Muscle layer of colon (tissue), 2 donors: ENCODE results near the gene SKOR1.

ENCODE experiments used
- H3K27ac ChIP-seq: one replicate; pipeline ENCODE4 v1.7.0; 2013; ENCODE audit warnings: low read depth, mild to moderate bottlenecking, low read length, moderate library complexity
- H3K27me3 ChIP-seq, 2 donors: one replicate each; pipeline ENCODE4 v1.7.0; 2013; ENCODE audit warnings: low read length in 2 of 2, mild to moderate bottlenecking in 2 of 2; ENCODE audit not compliant: insufficient read depth in 2 of 2, control insufficient read depth in 1 of 2
- H3K36me3 ChIP-seq: one replicate; pipeline ENCODE4 v1.7.0; 2013; ENCODE audit warnings: mild to moderate bottlenecking, low read length; ENCODE audit not compliant: insufficient read depth
- H3K4me1 ChIP-seq: one replicate; pipeline ENCODE4 v1.7.0; 2013; ENCODE audit warnings: mild to moderate bottlenecking, low read length; ENCODE audit not compliant: insufficient read depth
- H3K4me3 ChIP-seq, 2 donors: one replicate each; pipeline ENCODE4 v1.7.0; 2013; ENCODE audit warnings: low read length in 2 of 2, low read depth in 1 of 2, mild to moderate bottlenecking in 1 of 2, moderate library complexity in 1 of 2
- H3K9ac ChIP-seq: one replicate; pipeline ENCODE4 v1.7.0; 2013; ENCODE audit warnings: low read length
- H3K9me3 ChIP-seq: one replicate; pipeline ENCODE4 v1.7.0; 2013; ENCODE audit warnings: mild to moderate bottlenecking, low read length
- donor health status: abdominal sarcoma.
- donor health status: Adenocarcinoma of cecum.

SKOR1 gene

DNA sequence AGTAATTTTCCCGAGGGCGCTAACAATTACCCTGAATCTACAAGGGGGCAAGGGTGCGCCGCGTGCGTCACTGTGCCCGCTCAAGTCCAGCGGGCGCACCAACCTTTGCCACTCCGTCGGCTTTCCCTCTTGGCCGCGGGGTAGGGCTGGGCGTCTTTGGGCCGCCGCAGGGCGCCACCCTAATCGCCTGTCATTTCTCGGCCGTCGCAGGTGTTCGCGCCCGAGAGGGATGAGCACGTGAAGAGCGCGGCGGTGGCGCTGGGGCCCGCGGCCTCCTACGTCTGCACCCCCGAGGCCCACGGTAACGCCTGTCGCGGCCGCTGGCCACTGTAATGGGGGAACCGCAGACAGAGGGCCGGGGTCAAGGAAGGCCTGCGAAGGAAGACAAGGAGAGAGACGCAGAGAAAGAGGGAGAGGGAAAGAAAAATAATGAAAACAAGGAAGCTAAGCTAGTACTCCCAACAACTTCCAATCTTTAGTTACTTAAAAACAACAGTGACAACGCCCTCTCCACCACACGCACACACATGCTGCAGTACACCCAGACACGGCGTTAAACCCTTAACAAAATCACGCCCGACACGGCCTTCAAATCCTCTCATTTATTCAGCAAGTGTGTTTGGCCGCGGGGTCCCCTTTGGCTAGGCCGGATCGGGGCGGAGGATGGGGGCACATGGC lies 3.8 kb downstream of the SKOR1 start:
- Histone ChIP-seq H3K27me3 (peaks cover 73 to 98% of the 10 kb centered on the region in 2 donors), H3K27ac (no peak overlapping the region), H3K4me1 (peaks cover 26% of the 10 kb centered on the region), H3K4me3 (no peak overlapping the region), H3K36me3 (no peaks in the 10 kb centered on the region), H3K9ac (no peak overlapping the region), H3K9me3 (no peaks in the 10 kb centered on the region)

DNA sequence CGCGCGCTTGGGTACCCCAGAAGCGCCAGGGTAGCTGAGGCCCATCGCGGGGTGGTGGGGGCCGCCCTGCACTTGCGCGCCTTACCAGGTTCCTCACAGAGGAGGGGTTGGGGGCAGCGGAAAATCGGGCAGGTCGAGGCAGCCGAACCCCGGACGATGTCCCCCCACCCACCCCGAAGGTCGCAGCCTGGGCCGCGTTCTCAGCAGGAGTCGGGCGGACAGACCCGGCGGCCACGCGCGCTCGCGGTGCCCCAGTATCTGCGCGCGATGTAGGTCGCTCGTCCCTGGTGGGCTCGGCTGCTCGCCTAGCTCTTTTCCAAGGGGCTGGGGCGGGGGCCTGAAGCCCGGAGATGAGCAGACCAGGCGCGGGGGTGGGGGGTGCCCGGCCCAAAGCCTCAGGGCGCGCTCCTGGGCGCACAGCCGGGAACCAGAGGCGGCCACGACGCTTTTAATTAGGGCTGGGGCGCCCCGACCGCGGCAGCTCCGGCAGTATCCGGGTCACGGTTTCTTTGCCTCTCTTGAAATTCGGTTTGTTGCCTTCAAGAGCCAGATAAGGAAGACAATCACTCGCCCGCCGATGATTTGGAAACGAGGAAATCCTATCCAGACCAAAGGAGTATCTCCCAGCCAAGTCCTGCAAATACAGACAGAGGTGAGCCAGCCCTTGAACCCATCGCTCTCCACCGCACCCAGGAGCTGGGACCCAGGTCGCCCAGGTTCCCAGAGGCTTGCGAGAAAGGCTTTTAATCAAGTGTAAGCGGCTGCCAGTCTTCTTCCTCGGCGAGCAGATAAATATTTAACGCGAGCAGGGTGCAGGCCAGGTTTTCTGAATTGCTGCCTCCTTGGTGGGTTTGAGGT lies 4.6 kb downstream of the SKOR1 start:
- peaks cover 24% of the 10 kb centered on the region for H3K4me1 ChIP-seq
- no peaks in the 10 kb centered on the region for H3K9me3 ChIP-seq
- no peak overlapping the region for H3K27ac ChIP-seq
- no peak overlapping the region for H3K9ac ChIP-seq
- H3K27me3 ChIP-seq, result peaks cover 66 to 98% of the 10 kb centered on the region in 2 donors
- no peaks in the 10 kb centered on the region for H3K36me3 ChIP-seq
- H3K4me3 ChIP-seq, result no peak overlapping the region

DNA sequence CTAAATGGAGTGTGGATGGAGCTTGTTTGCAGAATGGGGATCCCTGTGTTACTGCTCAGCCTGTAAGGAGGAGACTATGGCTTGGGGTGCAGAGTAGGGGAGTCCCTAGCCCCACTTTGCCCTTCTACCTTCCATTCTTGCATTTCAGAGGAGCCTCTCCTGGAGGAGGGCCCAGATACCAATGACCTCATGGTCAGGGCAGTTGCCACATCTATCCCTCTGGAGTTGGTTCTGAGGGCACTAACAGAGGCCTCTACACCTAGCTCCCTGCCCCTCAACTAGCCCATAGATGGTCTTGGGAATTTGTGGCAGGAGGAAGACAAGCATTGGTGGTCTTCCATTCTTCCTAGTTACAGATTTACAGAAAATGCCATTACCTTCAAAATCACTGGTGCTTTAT lies 6.1 kb downstream of the SKOR1 start:
- H3K36me3 ChIP-seq, result no peaks in the 10 kb centered on the region
- no peaks in the 10 kb centered on the region for H3K9me3 ChIP-seq
- no peak overlapping the region for H3K27ac ChIP-seq
- peaks cover 68 to 98% of the 10 kb centered on the region in 2 donors for H3K27me3 ChIP-seq
- no peak overlapping the region for H3K9ac ChIP-seq
- H3K4me3 ChIP-seq, result no peak overlapping the region
- peaks cover 25% of the 10 kb centered on the region for H3K4me1 ChIP-seq

DNA sequence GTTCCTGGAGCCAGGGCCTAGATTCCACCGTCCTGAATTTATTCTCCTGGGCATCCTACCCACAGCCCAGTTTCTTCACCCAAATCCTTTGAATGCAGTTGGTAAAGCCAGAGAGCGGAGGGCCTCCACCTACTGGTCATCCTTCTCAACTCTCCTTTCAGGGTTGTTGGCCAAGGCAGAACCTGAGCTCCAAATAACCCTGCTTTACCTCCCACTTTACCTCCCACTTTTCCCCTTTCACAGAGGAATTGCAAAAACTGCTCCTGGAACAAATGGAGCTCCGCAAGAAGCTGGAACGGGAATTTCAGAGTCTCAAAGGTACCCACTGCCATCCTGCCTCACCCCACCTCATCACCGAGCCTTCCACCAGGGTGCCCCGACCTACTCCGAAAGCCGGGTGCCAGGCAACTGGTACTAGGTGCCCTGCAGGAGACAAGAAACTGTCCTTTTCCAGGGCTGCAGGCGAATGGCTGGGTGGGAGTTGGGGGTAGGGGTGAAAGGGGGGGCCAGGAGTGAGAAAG lies 6.8 kb downstream of the SKOR1 start:
- no peaks in the 10 kb centered on the region for H3K9me3 ChIP-seq
- H3K27me3 ChIP-seq, result peaks cover 66 to 91% of the 10 kb centered on the region in 2 donors
- no peak overlapping the region for H3K27ac ChIP-seq
- no peaks in the 10 kb centered on the region for H3K36me3 ChIP-seq
- peaks cover 25% of the 10 kb centered on the region for H3K4me1 ChIP-seq
- H3K9ac ChIP-seq, result no peak overlapping the region
- H3K4me3 ChIP-seq, result no peak overlapping the region

DNA sequence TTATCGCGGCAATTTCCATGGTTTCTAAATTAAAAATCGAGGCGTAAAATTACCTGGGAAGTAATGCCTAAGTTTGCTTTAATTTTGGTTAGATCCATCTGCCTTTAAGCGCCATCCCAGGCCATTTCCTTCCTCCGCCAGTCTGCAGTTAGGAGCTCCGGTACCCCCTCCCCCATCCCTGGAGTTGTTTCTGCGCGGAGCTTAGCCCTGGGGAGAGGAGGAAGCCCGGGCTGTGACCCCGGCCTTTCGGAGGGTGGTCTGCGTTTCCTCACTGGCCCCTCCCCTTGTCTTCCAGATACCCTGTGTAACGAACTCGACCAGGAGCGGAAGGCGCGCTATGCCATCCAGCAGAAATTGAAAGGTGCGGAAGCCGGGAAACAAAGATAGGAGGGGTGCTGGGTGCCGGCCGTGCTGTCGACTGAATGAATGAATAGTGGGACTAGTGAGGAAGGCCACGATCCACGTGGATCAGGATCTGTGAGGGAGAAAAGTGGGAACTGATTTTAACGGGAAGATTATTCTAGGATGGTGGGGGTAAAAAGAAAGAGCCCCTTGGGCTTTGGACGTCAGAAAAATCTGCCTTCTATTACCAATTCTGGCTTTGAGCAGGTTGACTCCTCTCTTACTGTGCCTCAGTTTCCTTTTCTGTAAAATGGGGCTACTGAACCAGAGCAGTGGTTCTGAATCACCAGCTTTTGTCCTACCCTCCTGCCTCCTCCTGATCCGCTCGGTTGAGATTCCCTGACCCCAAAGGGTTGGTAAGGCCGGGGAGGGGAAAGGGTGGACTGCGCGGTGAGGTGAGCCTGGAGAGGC lies 7.8 kb downstream of the SKOR1 start:
- peaks cover 25% of the 10 kb centered on the region for H3K4me1 ChIP-seq

DNA sequence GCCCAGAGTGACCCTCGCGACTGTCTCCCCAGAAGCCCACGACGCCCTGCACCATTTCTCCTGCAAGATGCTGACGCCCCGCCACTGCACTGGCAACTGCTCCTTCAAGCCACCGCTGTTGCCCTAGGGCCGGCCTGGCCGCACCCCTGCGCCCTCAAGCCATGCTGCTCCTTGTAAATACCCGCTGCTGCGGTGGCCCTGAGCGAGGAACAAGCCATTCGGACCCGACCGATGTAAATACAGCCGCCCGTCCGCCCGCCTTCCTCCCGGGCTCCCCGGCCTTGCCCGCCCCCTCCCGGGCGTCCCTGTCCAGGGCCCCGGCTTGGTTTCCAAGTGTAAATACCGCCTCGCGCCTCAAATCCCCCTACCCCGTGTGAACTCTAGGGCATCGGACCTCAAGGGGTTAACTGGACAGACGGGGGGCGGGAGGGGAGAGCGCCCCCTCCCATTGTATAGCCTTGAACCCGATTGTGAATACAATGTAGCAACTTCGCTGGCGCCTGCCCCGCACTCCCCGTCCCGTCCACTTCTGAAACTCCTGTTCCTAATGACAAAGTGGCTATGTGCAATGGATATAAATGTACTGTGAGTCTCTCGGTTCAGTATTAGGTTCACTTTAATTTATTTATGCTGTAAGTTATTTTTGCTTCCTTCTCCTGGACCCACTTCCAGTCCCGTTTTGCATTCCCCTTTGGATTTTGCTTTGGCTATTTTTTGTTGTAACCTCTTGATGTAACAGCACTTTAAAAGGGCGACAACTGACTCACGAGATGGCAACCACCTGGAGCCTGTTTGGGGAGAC lies 8.6 kb downstream of the SKOR1 start:
- Histone ChIP-seq H3K9ac (no peak overlapping the region), H3K27me3 (peaks cover 57 to 73% of the 10 kb centered on the region in 2 donors), H3K9me3 (no peaks in the 10 kb centered on the region), H3K27ac (no peak overlapping the region), H3K4me3 (peak overlapping the region in 1 of 2 donors; percentile 26), H3K36me3 (no peaks in the 10 kb centered on the region), H3K4me1 (peaks cover 30% of the 10 kb centered on the region)

More for the DNA sequence above, 7.8 kb downstream of the SKOR1 start:
- Histone ChIP-seq H3K4me3 (peak overlapping the region in 1 of 2 donors; percentile 26), H3K36me3 (no peaks in the 10 kb centered on the region), H3K9me3 (no peaks in the 10 kb centered on the region), H3K27ac (no peak overlapping the region), H3K27me3 (peaks cover 66 to 81% of the 10 kb centered on the region in 2 donors), H3K9ac (no peak overlapping the region)

DNA sequence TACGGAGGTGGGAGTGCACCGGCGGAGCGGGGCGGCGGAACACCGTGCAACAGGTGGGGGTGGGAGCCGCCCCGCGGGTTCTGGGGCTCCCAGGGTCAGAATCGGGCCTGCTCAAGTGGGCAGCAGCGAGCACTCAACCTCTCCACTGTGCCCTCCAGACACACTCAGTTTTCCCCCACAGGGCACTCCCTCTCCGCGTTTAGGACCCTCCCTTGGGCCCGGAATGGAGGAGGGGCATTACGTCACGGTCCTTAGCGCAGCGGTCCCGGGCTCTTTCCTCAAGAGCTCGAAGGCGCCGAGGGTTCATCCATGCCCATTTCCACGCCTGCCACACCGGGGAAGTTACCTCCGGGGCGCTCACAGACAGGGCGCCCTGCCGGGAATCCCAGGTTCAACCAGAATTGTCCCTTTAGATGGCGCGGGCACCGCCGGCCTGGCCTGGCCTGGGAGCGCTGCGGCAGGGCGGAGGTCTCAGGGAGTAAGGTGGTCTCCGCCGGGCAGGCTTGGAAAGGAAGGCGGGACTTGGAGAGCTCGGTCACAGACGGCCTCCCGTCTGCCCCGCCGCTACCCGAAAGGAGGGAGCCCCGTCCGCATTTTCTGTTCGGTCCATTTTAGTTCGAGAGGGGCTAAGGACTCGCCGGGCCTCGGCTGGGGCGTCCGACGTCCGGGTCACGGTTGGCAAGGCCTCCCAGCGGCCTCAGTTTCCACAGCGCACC lies 9.4 kb downstream of the SKOR1 start:
- no peak overlapping the region for H3K27ac ChIP-seq
- peak overlapping the region; percentile 28 to 61 for H3K4me3 ChIP-seq
- no peak overlapping the region for H3K9ac ChIP-seq
- H3K27me3 ChIP-seq, result peaks cover 51 to 64% of the 10 kb centered on the region in 2 donors
- peaks cover 38% of the 10 kb centered on the region for H3K4me1 ChIP-seq
- no peaks in the 10 kb centered on the region for H3K9me3 ChIP-seq
- H3K36me3 ChIP-seq, result no peaks in the 10 kb centered on the region

DNA sequence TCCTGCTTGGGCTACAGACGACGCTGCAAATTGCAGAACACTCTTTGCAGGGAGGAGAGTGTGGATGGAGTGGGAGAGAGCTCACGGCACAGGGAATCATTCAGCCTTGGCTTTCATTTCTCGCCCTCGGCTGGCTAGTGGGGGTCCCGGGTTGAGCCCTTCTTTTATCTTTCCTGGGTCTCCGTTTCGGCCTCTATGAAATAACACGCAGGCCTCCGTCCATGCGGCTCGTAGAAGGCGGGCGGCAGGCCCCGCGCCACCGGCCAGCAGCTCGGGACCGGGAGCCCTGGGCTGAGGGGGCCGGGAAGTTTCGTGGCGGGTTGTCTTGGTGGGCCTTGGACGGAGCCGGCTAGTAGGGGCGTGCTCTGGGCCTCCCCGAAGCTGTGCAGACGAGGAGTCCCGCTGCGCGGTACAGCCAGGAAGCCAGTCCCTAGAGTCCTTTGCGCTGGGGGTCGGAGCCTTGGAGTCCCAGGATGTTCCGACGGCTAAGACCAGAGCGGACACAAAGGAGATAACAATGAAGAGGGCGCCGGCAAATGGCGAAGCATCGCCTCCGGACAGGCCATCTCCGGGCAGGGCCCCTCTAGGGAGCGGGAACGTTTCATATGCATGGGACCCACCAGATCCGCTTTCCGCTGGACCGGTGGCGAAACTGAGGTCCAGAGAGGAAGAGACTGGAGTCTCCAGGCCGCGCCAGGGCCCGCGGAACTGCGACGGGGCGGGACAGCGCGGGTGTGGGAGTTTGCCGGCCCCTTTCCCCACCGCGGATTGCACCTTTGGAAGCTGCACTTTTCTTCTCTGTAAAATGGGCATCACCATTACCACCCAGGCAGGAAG lies 10.2 kb downstream of the SKOR1 start:
- peaks cover 38% of the 10 kb centered on the region for H3K4me1 ChIP-seq
- no peak overlapping the region for H3K9ac ChIP-seq
- H3K27ac ChIP-seq, result no peak overlapping the region
- no peaks in the 10 kb centered on the region for H3K9me3 ChIP-seq
- H3K27me3 ChIP-seq, result peaks cover 46 to 57% of the 10 kb centered on the region in 2 donors
- peak overlapping the region; percentile 28 to 61 for H3K4me3 ChIP-seq
- no peaks in the 10 kb centered on the region for H3K36me3 ChIP-seq

DNA sequence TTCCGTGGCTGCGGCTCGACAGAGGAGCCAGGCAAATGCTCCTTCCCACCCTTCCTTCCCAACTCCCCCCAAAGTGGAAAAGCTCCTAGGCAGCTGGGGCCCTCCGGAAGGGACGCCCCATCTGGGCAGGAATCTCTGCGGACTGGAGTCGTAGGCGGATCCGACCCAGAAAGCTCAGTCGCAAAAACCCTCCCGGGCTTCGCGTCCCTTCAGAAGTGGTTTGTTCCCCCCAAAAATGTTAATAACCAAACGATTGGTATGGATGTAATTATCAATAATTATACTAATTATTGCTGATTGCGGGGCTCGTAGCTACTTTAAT lies 10.8 kb downstream of the SKOR1 start:
- H3K27ac ChIP-seq, result no peak overlapping the region
- no peaks in the 10 kb centered on the region for H3K36me3 ChIP-seq
- H3K9me3 ChIP-seq, result no peaks in the 10 kb centered on the region
- peaks cover 40% of the 10 kb centered on the region for H3K4me1 ChIP-seq
- peak overlapping the region; percentile 28 to 61 for H3K4me3 ChIP-seq
- peaks cover 41 to 51% of the 10 kb centered on the region in 2 donors for H3K27me3 ChIP-seq
- H3K9ac ChIP-seq, result no peak overlapping the region
